GM23248 (cell line): ENCODE data around the gene TMEM72.

Source experiments
- EZH2 ChIP-seq: fragments of 200-600 bp; sonication (generic); IDR thresholded peaks from 2 replicates; pipeline ENCODE4 v1.6.1; 2018; ENCODE audit warnings: antibody characterized with exemption, mild to moderate bottlenecking; ENCODE audit not compliant: insufficient read depth, poor library complexity, severe bottlenecking
- EZH2phosphoT487 ChIP-seq: fragments of 200-600 bp; sonication (generic); IDR thresholded peaks from 2 replicates; pipeline ENCODE4 v1.6.1; 2018; ENCODE audit warnings: antibody characterized with exemption, moderate library complexity, mild to moderate bottlenecking, low read depth; ENCODE audit not compliant: insufficient read depth

DNA sequence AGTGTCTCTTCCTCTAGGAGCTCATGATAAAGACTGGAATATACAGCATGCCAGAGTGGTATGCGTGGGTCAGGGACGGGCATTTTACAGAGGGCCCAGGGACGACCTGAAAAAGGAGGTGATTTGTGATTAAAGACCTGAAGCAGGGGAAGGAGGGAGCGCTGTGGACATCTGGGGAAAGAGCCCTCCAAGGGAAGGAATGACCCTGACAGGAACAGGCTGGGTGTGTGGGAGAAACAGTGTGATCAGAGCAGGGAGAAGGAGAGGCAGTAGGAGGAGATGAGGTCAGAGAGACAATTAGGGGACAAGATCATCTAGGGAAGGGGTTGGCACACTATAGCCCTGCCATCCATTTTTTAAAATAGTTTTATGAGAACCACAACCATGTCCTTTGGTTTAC lies 45.1 kb downstream of the TMEM72 start:
- no peak for TF ChIP-seq EZH2
- no peak for TF ChIP-seq EZH2phosphoT487
